ENCODE data around the gene ZP1. TPM values are rescaled to one million over a fixed set of nuclear protein-coding genes. Genes with fewer than 3 reads are reported as not detected.

The ZP1 gene
- total and polyA plus RNA-seq, 2 of the 13 experiments (the other 11 are each of a cell fraction or from before 2014, with no cell fraction given) = 0.16 TPM; not detected in 1

DNA sequence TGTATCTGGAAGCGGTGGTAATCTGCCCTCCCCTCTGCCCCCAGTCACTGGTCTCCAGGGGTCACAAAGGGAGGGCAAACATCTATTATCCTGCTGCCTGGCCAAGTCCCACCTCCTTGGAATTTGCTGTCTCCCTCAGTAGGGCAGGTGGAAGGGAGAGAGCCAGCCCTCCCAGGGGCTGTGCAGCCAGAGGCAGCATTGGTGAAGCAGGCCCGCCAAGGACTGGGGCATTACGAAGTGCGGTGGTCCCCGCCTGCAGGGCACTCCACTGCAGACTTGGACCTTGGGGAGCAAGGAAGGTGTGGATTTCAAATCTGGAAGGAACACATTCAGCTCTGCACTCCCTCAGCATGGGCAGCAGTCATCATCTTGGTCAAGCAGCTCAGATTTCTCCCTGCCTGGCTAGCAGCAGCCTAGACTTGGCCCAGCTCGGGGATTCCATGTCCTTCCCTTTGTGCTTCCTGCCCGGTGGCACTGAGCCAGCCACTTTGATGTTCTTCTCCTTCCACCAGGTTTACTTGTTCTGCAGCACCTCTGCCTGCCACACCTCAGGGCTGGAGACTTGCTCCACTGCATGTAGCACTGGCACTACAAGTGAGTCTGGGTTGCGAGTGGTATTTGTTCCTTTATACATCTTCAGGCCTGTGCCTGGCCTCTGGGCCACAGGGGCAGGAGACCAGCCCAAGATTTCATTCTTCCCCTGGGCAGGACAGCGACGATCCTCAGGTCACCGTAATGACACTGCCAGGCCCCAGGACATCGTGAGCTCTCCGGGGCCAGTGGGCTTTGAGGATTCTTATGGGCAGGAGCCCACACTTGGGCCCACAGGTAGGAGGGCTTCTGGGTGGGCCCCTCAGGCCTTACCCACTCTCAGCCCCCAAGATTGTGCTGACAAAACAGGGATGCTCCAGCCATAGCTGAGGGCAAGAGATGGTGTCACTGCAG, 7.4 kb downstream of the ZP1 start:
- in situ Hi-C loops (cut with HindIII; ENCODE audit: extremely low pct_ligation_motif_present, low pct_unique_long_range_greater_than_20kb) (no loop called here), intact Hi-C loops (cut with micrococcal nuclease; ENCODE audit: unreplicated experiment) (no loop called here)
- ChIA-PET POLR2A (no interaction called here), CTCF (ENCODE audit: low intra/inter-chr PET ratio, low total read pairs) (no interaction called here)
- no TSS peak for BruUV-seq (replicated peaks)
- Histone ChIP-seq H3K4me1 (ENCODE audit: insufficient read depth, low read length) (peaks cover 35% of the 10 kb centered on the region), H4K20me1 (ENCODE audit: insufficient read depth, low read length) (no peaks in the 10 kb centered on the region), H3K4me2 (ENCODE audit: low read depth, low read length) (no peak overlapping the region), H3K36me3 (replicated peaks in 1 of 2; ENCODE audit: control insufficient read depth in 1 of 2, insufficient read depth in 2 of 2, low read length in 2 of 2) (peaks cover 0 to 1% of the 10 kb centered on the region in 2 experiments; a peak in 1 of 5 replicates), H2AFZ (ENCODE audit: low read length) (no peak overlapping the region), H3K9ac (ENCODE audit: insufficient read depth, low read depth, low read length) (no peak overlapping the region), H3K27me3 (ENCODE audit: control insufficient read depth in 1 of 2, insufficient read depth in 2 of 2, low read length in 2 of 2) (no peaks in the 10 kb centered on the region; a peak in 1 of 5 replicates), H3K27ac (ENCODE audit: extremely low read length, insufficient read depth, low read length) (no peak overlapping the region), H3K4me3 (replicated peaks in 1 of 3; ENCODE audit: insufficient read depth in 1 of 3, low read depth in 2 of 3, low read length in 3 of 3) (no peak overlapping the region), H3K9me3 (ENCODE audit: low read length) (no peaks in the 10 kb centered on the region), H3K79me2 (ENCODE audit: insufficient read depth, low read length) (no peaks in the 10 kb centered on the region)
- ATAC-seq (no peak), FAIRE-seq (no peak), DNase-seq (ENCODE audit: low spot score) (no peak)
- TF ChIP-seq, protein P1, sequence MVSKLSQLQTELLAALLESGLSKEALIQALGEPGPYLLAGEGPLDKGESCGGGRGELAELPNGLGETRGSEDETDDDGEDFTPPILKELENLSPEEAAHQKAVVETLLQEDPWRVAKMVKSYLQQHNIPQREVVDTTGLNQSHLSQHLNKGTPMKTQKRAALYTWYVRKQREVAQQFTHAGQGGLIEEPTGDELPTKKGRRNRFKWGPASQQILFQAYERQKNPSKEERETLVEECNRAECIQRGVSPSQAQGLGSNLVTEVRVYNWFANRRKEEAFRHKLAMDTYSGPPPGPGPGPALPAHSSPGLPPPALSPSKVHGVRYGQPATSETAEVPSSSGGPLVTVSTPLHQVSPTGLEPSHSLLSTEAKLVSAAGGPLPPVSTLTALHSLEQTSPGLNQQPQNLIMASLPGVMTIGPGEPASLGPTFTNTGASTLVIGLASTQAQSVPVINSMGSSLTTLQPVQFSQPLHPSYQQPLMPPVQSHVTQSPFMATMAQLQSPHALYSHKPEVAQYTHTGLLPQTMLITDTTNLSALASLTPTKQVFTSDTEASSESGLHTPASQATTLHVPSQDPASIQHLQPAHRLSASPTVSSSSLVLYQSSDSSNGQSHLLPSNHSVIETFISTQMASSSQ (IDR thresholded peaks at IDR 0.05; ENCODE audit: low read depth) = no peak
- TF ChIP-seq, protein P1 (CRISPR knock-in tag; IDR thresholded peaks at IDR 0.05; ENCODE audit: borderline replicate concordance) = no peak
- no peak for TF ChIP-seq SNRNP70 (IDR thresholded peaks at IDR 0.05; ENCODE audit: low read depth, low read length)
- TF ChIP-seq MYC (CRISPR knock-in tag; IDR thresholded peaks at IDR 0.05; ENCODE audit: borderline replicate concordance) = no peak
- TF ChIP-seq, protein P2, sequence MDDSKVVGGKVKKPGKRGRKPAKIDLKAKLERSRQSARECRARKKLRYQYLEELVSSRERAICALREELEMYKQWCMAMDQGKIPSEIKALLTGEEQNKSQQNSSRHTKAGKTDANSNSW (CRISPR knock-in tag; IDR thresholded peaks at IDR 0.05; ENCODE audit: borderline replicate concordance) = no peak
- peak; percentile 81 for TF ChIP-seq RBAK (CRISPR knock-in tag; IDR thresholded peaks at IDR 0.05)
- WGBS (ENCODE audit: low lambda C conversion rate) = 91% methylated on average over 13 of the region's 13 CpGs
